ENCODE data around the gene EPOP. TPM values are rescaled to one million over a fixed set of nuclear protein-coding genes. Genes with fewer than 3 reads are reported as not detected.
A peak's percentile ranks its signal among the peaks of the same experiment; 100 is the strongest.
"Not testable (repeated sequence)": the region's sequence is repeated elsewhere in the genome, so short reads cannot be mapped to it uniquely, and the experiment has no call there.

Gene EPOP
- total and polyA plus RNA-seq, 3 experiments from 2014 or later: 0.10 to 50.0 (median 47.0) TPM

GRCh38 chr17:38650653-38651173 is 24.0 kb downstream of the EPOP start:
- Mint-ChIP-seq H3K27me3 (peaks cover 13 to 23% of the 10 kb centered on the region in 2 donors), H3K4me1 (peaks cover 6 to 11% (median 10%) of the 10 kb centered on the region in 3 donors)
- H3K4me1 ChIP-seq (ENCODE audit: insufficient read depth, low read length); H3K4me3 Mint-ChIP-seq; CTCF ChIA-PET; H3K9me3 Mint-ChIP-seq; H3K4me3 ChIP-seq (ENCODE audit: low read length); H3K36me3 Mint-ChIP-seq; DNase-seq; H3K27ac ChIP-seq (ENCODE audit: low read depth, low read length); H3K36me3 ChIP-seq (ENCODE audit: insufficient read depth, low read length); H3K9me3 ChIP-seq (ENCODE audit: low read length); POLR2A ChIA-PET; H3K27ac Mint-ChIP-seq: not testable (repeated sequence)
- peaks cover 12% of the 10 kb centered on the region for H3K27me3 ChIP-seq (ENCODE audit: insufficient read depth, low read length, poor library complexity, severe bottlenecking)

GRCh38 chr17:38637951-38638350 is 36.8 kb downstream of the EPOP start:
- no peaks in the 10 kb centered on the region for H3K27me3 ChIP-seq (ENCODE audit: insufficient read depth, low read length, poor library complexity, severe bottlenecking)
- Mint-ChIP-seq H3K27me3 (peaks cover 2 to 42% of the 10 kb centered on the region in 2 donors), H3K4me1 (no peaks in the 10 kb centered on the region), H3K4me3 (no peak overlapping the region), H3K36me3 (peaks cover 0 to 3% (median 0%) of the 10 kb centered on the region in 3 donors), H3K27ac (no peak overlapping the region), H3K9me3 (no peaks in the 10 kb centered on the region)
- CTCF ChIA-PET: interaction anchor here (0.7 kb wide), 1 partner anchor 31 kb away, joined by 3 read pairs; no protein-coding TSS in a partner anchor
- POLR2A ChIA-PET: no interaction called here
- no peak overlapping the region for H3K27ac ChIP-seq (ENCODE audit: low read depth, low read length)
- H3K4me1 ChIP-seq (ENCODE audit: insufficient read depth, low read length): no peaks in the 10 kb centered on the region
- no peak overlapping the region for H3K4me3 ChIP-seq (ENCODE audit: low read length)
- H3K36me3 ChIP-seq (ENCODE audit: insufficient read depth, low read length): no peaks in the 10 kb centered on the region
- H3K9me3 ChIP-seq (ENCODE audit: low read length): no peaks in the 10 kb centered on the region
- no peak for DNase-seq

GRCh38 chr17:38636054-38636453 is 38.7 kb downstream of the EPOP start:
- no peaks in the 10 kb centered on the region for H3K9me3 Mint-ChIP-seq

GRCh38 chr17:38632334-38632733 is 42.4 kb downstream of the EPOP start:
- Mint-ChIP-seq H3K36me3 (peaks cover 0 to 3% (median 2%) of the 10 kb centered on the region in 3 donors), H3K27ac (no peak overlapping the region), H3K9me3 (no peaks in the 10 kb centered on the region), H3K4me1 (no peaks in the 10 kb centered on the region), H3K27me3 (peaks cover 2 to 35% of the 10 kb centered on the region in 2 donors), H3K4me3 (no peak overlapping the region)
- DNase-seq: no peak
- H3K27ac ChIP-seq (ENCODE audit: low read depth, low read length): no peak overlapping the region
- ChIA-PET CTCF (no interaction called here), POLR2A (no interaction called here)
- H3K9me3 ChIP-seq (ENCODE audit: low read length): no peaks in the 10 kb centered on the region
- H3K4me3 ChIP-seq (ENCODE audit: low read length): no peak overlapping the region
- H3K4me1 ChIP-seq (ENCODE audit: insufficient read depth, low read length): no peaks in the 10 kb centered on the region
- H3K27me3 ChIP-seq (ENCODE audit: insufficient read depth, low read length, poor library complexity, severe bottlenecking): no peaks in the 10 kb centered on the region
- no peaks in the 10 kb centered on the region for H3K36me3 ChIP-seq (ENCODE audit: insufficient read depth, low read length)

More at GRCh38 chr17:38636054-38636453, 38.7 kb downstream of the EPOP start:
- DNase-seq: no peak
- Mint-ChIP-seq H3K4me3 (no peak overlapping the region), H3K4me1 (no peaks in the 10 kb centered on the region), H3K27ac (no peak overlapping the region), H3K36me3 (peaks cover 0 to 3% (median 0%) of the 10 kb centered on the region in 3 donors), H3K27me3 (peaks cover 2 to 43% of the 10 kb centered on the region in 2 donors)
- ChIA-PET CTCF (no interaction called here), POLR2A (no interaction called here)
- Histone ChIP-seq H3K9me3 (ENCODE audit: low read length) (no peaks in the 10 kb centered on the region), H3K4me1 (ENCODE audit: insufficient read depth, low read length) (no peaks in the 10 kb centered on the region), H3K27me3 (ENCODE audit: insufficient read depth, low read length, poor library complexity, severe bottlenecking) (no peaks in the 10 kb centered on the region), H3K27ac (ENCODE audit: low read depth, low read length) (no peak overlapping the region), H3K36me3 (ENCODE audit: insufficient read depth, low read length) (no peaks in the 10 kb centered on the region), H3K4me3 (ENCODE audit: low read length) (no peak overlapping the region)

- H3K9me3 Mint-ChIP-seq: no peaks in the 10 kb centered on the region
- ChIA-PET POLR2A (no interaction called here), CTCF (interaction anchor here (0.6 kb wide), 1 partner anchor 33 kb away, joined by 3 read pairs; no protein-coding TSS in a partner anchor)
- peaks cover 0 to 2% (median 0%) of the 10 kb centered on the region in 3 donors for H3K36me3 Mint-ChIP-seq
- H3K9me3 ChIP-seq (ENCODE audit: low read length): no peaks in the 10 kb centered on the region
- no peak for DNase-seq
- no peak overlapping the region for H3K4me3 Mint-ChIP-seq
- no peak overlapping the region for H3K27ac Mint-ChIP-seq
- no peaks in the 10 kb centered on the region for H3K36me3 ChIP-seq (ENCODE audit: insufficient read depth, low read length)
- peaks cover 5 to 11% (median 5%) of the 10 kb centered on the region in 3 donors for H3K4me1 Mint-ChIP-seq
- H3K4me3 ChIP-seq (ENCODE audit: low read length): no peak overlapping the region
- H3K27me3 Mint-ChIP-seq: peaks cover 4 to 26% of the 10 kb centered on the region in 2 donors
- no peaks in the 10 kb centered on the region for H3K27me3 ChIP-seq (ENCODE audit: insufficient read depth, low read length, poor library complexity, severe bottlenecking)
- no peak overlapping the region for H3K27ac ChIP-seq (ENCODE audit: low read depth, low read length)
- H3K4me1 ChIP-seq (ENCODE audit: insufficient read depth, low read length): no peaks in the 10 kb centered on the region
Measured at GRCh38 chr17:38628441-38628840, 46.3 kb downstream of the EPOP start.

GRCh38 chr17:38627957-38628356 is 46.8 kb downstream of the EPOP start:
- H3K27me3 Mint-ChIP-seq: peaks cover 4 to 29% of the 10 kb centered on the region in 2 donors
- no peak overlapping the region for H3K27ac Mint-ChIP-seq
- H3K27me3 ChIP-seq (ENCODE audit: insufficient read depth, low read length, poor library complexity, severe bottlenecking): peaks cover 2% of the 10 kb centered on the region
- H3K9me3 Mint-ChIP-seq: no peaks in the 10 kb centered on the region
- no peak for DNase-seq
- H3K36me3 ChIP-seq (ENCODE audit: insufficient read depth, low read length): no peaks in the 10 kb centered on the region
- no peaks in the 10 kb centered on the region for H3K9me3 ChIP-seq (ENCODE audit: low read length)
- CTCF ChIA-PET: interaction anchor here (0.6 kb wide), 1 partner anchor 33 kb away, joined by 3 read pairs; no protein-coding TSS in a partner anchor
- POLR2A ChIA-PET: no interaction called here
- H3K27ac ChIP-seq (ENCODE audit: low read depth, low read length): no peak overlapping the region
- H3K36me3 Mint-ChIP-seq: peaks cover 0 to 2% (median 0%) of the 10 kb centered on the region in 3 donors
- no peak overlapping the region for H3K4me3 Mint-ChIP-seq
- H3K4me1 Mint-ChIP-seq: peaks cover 5 to 11% (median 5%) of the 10 kb centered on the region in 3 donors
- H3K4me1 ChIP-seq (ENCODE audit: insufficient read depth, low read length): no peaks in the 10 kb centered on the region
- H3K4me3 ChIP-seq (ENCODE audit: low read length): no peak overlapping the region

- H3K9me3 Mint-ChIP-seq; H3K27me3 ChIP-seq (ENCODE audit: insufficient read depth, low read length, poor library complexity, severe bottlenecking); H3K27ac Mint-ChIP-seq; H3K4me3 Mint-ChIP-seq; POLR2A ChIA-PET; H3K4me3 ChIP-seq (ENCODE audit: low read length); H3K4me1 ChIP-seq (ENCODE audit: insufficient read depth, low read length); H3K36me3 ChIP-seq (ENCODE audit: insufficient read depth, low read length); H3K27ac ChIP-seq (ENCODE audit: low read depth, low read length); H3K36me3 Mint-ChIP-seq; H3K9me3 ChIP-seq (ENCODE audit: low read length); CTCF ChIA-PET; DNase-seq: not testable (repeated sequence)
- Mint-ChIP-seq H3K4me1 (peaks cover 5 to 11% (median 5%) of the 10 kb centered on the region in 3 donors), H3K27me3 (peaks cover 10 to 37% of the 10 kb centered on the region in 2 donors)
Measured at GRCh38 chr17:38626606-38627226, 48.0 kb downstream of the EPOP start.

- no peak overlapping the region for H3K27ac Mint-ChIP-seq
- Histone ChIP-seq H3K4me1 (ENCODE audit: insufficient read depth, low read length) (no peaks in the 10 kb centered on the region), H3K9me3 (ENCODE audit: low read length) (no peaks in the 10 kb centered on the region), H3K27me3 (ENCODE audit: insufficient read depth, low read length, poor library complexity, severe bottlenecking) (peaks cover 6% of the 10 kb centered on the region), H3K27ac (ENCODE audit: low read depth, low read length) (no peak overlapping the region), H3K36me3 (ENCODE audit: insufficient read depth, low read length) (no peaks in the 10 kb centered on the region), H3K4me3 (ENCODE audit: low read length) (no peak overlapping the region)
- H3K27me3 Mint-ChIP-seq: peaks cover 14 to 50% of the 10 kb centered on the region in 2 donors
- H3K4me1 Mint-ChIP-seq: peaks cover 5 to 11% (median 5%) of the 10 kb centered on the region in 3 donors
- CTCF ChIA-PET: no interaction called here
- H3K36me3 Mint-ChIP-seq: peaks cover 0 to 3% (median 0%) of the 10 kb centered on the region in 3 donors
- no peak for DNase-seq
- peak overlapping the region in 1 of 7 donors; percentile 43 for H3K4me3 Mint-ChIP-seq
- no peaks in the 10 kb centered on the region for H3K9me3 Mint-ChIP-seq
- POLR2A ChIA-PET: no interaction called here
Measured at GRCh38 chr17:38625482-38625881, 49.3 kb downstream of the EPOP start.

All from CD8-positive, alpha-beta memory T cell (primary cell).